HEK293T (cell line): ENCODE measurements around the gene CLEC4G.

ENCODE experiments used
- FOXM1 ChIP-seq: fragments of 450-650 bp; IDR thresholded peaks from 2 replicates; pipeline ENCODE4 v1.6.1; 2017; ENCODE audit warnings: mild to moderate bottlenecking, borderline replicate concordance
- TARDBP ChIP-seq: fragments of 450-650 bp; IDR thresholded peaks from 2 replicates; pipeline ENCODE4 v1.6.1; 2016

DNA sequence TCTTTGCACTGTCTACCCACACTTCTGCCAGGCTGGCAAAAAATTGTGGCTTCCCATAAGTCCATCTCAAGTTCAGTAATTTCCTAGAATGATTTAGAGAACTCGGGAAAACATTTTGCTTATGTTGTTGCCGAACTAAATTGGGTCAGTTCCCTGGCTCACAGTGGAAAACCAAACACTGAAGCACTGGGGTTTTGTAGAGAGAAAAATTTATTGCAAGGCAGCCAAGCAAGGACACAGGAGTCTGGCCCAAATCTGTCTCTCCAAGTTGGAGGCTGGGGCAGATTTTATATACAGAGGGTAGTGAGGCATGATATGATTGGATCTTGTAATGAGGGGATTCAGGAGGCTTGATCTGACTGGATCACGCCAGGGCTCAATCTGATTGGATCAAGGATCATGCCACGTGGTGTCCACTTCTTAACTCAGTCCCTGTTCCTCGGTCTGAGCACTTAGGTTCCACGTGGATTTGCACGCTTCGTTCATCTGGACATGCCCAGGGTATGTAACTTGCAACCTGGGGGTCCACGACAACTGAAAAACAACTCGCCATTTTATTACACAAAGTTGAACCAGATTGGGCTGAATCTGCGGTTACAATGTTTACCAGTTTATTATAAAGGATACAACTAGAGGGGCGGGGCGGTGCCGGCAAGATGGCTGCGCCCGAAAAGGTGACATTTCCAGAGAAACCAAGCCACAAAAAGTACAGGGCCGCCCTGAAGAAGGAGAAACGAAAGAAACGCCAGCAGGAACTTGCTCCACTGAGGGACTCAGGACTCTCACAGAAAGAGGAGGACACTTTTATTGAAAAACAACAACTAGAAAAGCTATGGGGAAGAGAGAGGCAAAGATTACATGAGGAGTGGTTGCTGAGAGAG, 8.1 kb upstream of the CLEC4G start:
- TF ChIP-seq FOXM1 (no peak), TARDBP (no peak)
